ENCODE measurements around the gene POC1A.

POC1A gene

GRCh38 chr3:52053307-52054304 is 100.6 kb downstream of the POC1A start:
- Histone ChIP-seq H3K4me3 (ENCODE audit: low read length in 2 of 2) (peak overlapping the region; percentile 0 to 82), H3K4me1 (ENCODE audit: control insufficient read depth, insufficient read depth, low read length) (peaks cover 63% of the 10 kb centered on the region)

GRCh38 chr3:52052831-52053306 is 101.4 kb downstream of the POC1A start:
- Histone ChIP-seq H3K27me3 (ENCODE audit: control insufficient read depth in 1 of 2, insufficient read depth in 2 of 2, low read length in 2 of 2) (no peaks in the 10 kb centered on the region), H3K9ac (ENCODE audit: low read length in 2 of 2) (peak overlapping the region; percentile 47 to 48), H3K27ac (ENCODE audit: low read length) (peak overlapping the region; percentile 71), H3K4me1 (ENCODE audit: control insufficient read depth, insufficient read depth, low read length) (peaks cover 60% of the 10 kb centered on the region), H3K4me3 (ENCODE audit: low read length in 2 of 2) (peak overlapping the region; percentile 40 to 55), H3K9me3 (ENCODE audit: control insufficient read depth in 2 of 2, low read length in 2 of 2) (no peaks in the 10 kb centered on the region), H3K36me3 (ENCODE audit: control insufficient read depth in 2 of 2, insufficient read depth in 2 of 2, low read length in 2 of 2) (peaks cover 28% of the 10 kb centered on the region in 2 donors)

More at GRCh38 chr3:52053307-52054304, 100.6 kb downstream of the POC1A start:
- peak overlapping the region; percentile 13 to 16 for H3K9ac ChIP-seq (ENCODE audit: low read length in 2 of 2)
- H3K27me3 ChIP-seq (ENCODE audit: control insufficient read depth in 1 of 2, insufficient read depth in 2 of 2, low read length in 2 of 2), result no peaks in the 10 kb centered on the region
- no peaks in the 10 kb centered on the region for H3K9me3 ChIP-seq (ENCODE audit: control insufficient read depth in 2 of 2, low read length in 2 of 2)
- H3K36me3 ChIP-seq (ENCODE audit: control insufficient read depth in 2 of 2, insufficient read depth in 2 of 2, low read length in 2 of 2), result peaks cover 28% of the 10 kb centered on the region in 2 donors
- H3K27ac ChIP-seq (ENCODE audit: low read length), result peak overlapping the region; percentile 71

GRCh38 chr3:52051444-52051843 is 102.8 kb downstream of the POC1A start:
- Histone ChIP-seq H3K9ac (ENCODE audit: low read length in 2 of 2) (no peak overlapping the region), H3K27ac (ENCODE audit: low read length) (peak overlapping the region; percentile 71), H3K4me1 (ENCODE audit: control insufficient read depth, insufficient read depth, low read length) (peaks cover 56% of the 10 kb centered on the region)

GRCh38 chr3:52050571-52050970 is 103.7 kb downstream of the POC1A start:
- no peaks in the 10 kb centered on the region for H3K27me3 ChIP-seq (ENCODE audit: control insufficient read depth in 1 of 2, insufficient read depth in 2 of 2, low read length in 2 of 2)
- H3K9me3 ChIP-seq (ENCODE audit: control insufficient read depth in 2 of 2, low read length in 2 of 2), result no peaks in the 10 kb centered on the region
- H3K9ac ChIP-seq (ENCODE audit: low read length in 2 of 2), result no peak overlapping the region
- peaks cover 28% of the 10 kb centered on the region in 2 donors for H3K36me3 ChIP-seq (ENCODE audit: control insufficient read depth in 2 of 2, insufficient read depth in 2 of 2, low read length in 2 of 2)
- H3K4me1 ChIP-seq (ENCODE audit: control insufficient read depth, insufficient read depth, low read length), result peaks cover 52% of the 10 kb centered on the region
- H3K27ac ChIP-seq (ENCODE audit: low read length), result no peak overlapping the region
- H3K4me3 ChIP-seq (ENCODE audit: low read length in 2 of 2), result no peak overlapping the region

More at GRCh38 chr3:52051444-52051843, 102.8 kb downstream of the POC1A start:
- peaks cover 28% of the 10 kb centered on the region in 2 donors for H3K36me3 ChIP-seq (ENCODE audit: control insufficient read depth in 2 of 2, insufficient read depth in 2 of 2, low read length in 2 of 2)
- no peak overlapping the region for H3K4me3 ChIP-seq (ENCODE audit: low read length in 2 of 2)
- no peaks in the 10 kb centered on the region for H3K9me3 ChIP-seq (ENCODE audit: control insufficient read depth in 2 of 2, low read length in 2 of 2)
- no peaks in the 10 kb centered on the region for H3K27me3 ChIP-seq (ENCODE audit: control insufficient read depth in 1 of 2, insufficient read depth in 2 of 2, low read length in 2 of 2)

- Histone ChIP-seq H3K4me1 (ENCODE audit: control insufficient read depth, insufficient read depth, low read length) (peaks cover 45% of the 10 kb centered on the region), H3K27ac (ENCODE audit: low read length) (no peak overlapping the region), H3K9me3 (ENCODE audit: control insufficient read depth in 2 of 2, low read length in 2 of 2) (no peaks in the 10 kb centered on the region), H3K36me3 (ENCODE audit: control insufficient read depth in 2 of 2, insufficient read depth in 2 of 2, low read length in 2 of 2) (peaks cover 28% of the 10 kb centered on the region in 2 donors), H3K9ac (ENCODE audit: low read length in 2 of 2) (no peak overlapping the region), H3K27me3 (ENCODE audit: control insufficient read depth in 1 of 2, insufficient read depth in 2 of 2, low read length in 2 of 2) (no peaks in the 10 kb centered on the region), H3K4me3 (ENCODE audit: low read length in 2 of 2) (no peak overlapping the region)
Measured at GRCh38 chr3:52049503-52049902, 104.7 kb downstream of the POC1A start.

- Histone ChIP-seq H3K9me3 (ENCODE audit: control insufficient read depth in 2 of 2, low read length in 2 of 2) (no peaks in the 10 kb centered on the region), H3K36me3 (ENCODE audit: control insufficient read depth in 2 of 2, insufficient read depth in 2 of 2, low read length in 2 of 2) (peaks cover 22 to 24% of the 10 kb centered on the region in 2 donors), H3K27me3 (ENCODE audit: control insufficient read depth in 1 of 2, insufficient read depth in 2 of 2, low read length in 2 of 2) (no peaks in the 10 kb centered on the region), H3K27ac (ENCODE audit: low read length) (no peak overlapping the region), H3K9ac (ENCODE audit: low read length in 2 of 2) (no peak overlapping the region), H3K4me1 (ENCODE audit: control insufficient read depth, insufficient read depth, low read length) (peaks cover 28% of the 10 kb centered on the region), H3K4me3 (ENCODE audit: low read length in 2 of 2) (no peak overlapping the region)
Measured at GRCh38 chr3:52047295-52047960, 106.8 kb downstream of the POC1A start.

GRCh38 chr3:52046902-52047239 is 107.4 kb downstream of the POC1A start:
- Histone ChIP-seq H3K27ac (ENCODE audit: low read length) (no peak overlapping the region), H3K36me3 (ENCODE audit: control insufficient read depth in 2 of 2, insufficient read depth in 2 of 2, low read length in 2 of 2) (peaks cover 22 to 24% of the 10 kb centered on the region in 2 donors), H3K9ac (ENCODE audit: low read length in 2 of 2) (no peak overlapping the region), H3K9me3 (ENCODE audit: control insufficient read depth in 2 of 2, low read length in 2 of 2) (no peaks in the 10 kb centered on the region), H3K4me3 (ENCODE audit: low read length in 2 of 2) (no peak overlapping the region), H3K27me3 (ENCODE audit: control insufficient read depth in 1 of 2, insufficient read depth in 2 of 2, low read length in 2 of 2) (no peaks in the 10 kb centered on the region), H3K4me1 (ENCODE audit: control insufficient read depth, insufficient read depth, low read length) (peaks cover 22% of the 10 kb centered on the region)

GRCh38 chr3:52046186-52046901 is 107.9 kb downstream of the POC1A start:
- no peak overlapping the region for H3K27ac ChIP-seq (ENCODE audit: low read length)
- no peaks in the 10 kb centered on the region for H3K9me3 ChIP-seq (ENCODE audit: control insufficient read depth in 2 of 2, low read length in 2 of 2)
- peaks cover 20% of the 10 kb centered on the region for H3K4me1 ChIP-seq (ENCODE audit: control insufficient read depth, insufficient read depth, low read length)
- H3K36me3 ChIP-seq (ENCODE audit: control insufficient read depth in 2 of 2, insufficient read depth in 2 of 2, low read length in 2 of 2), result peaks cover 20 to 21% of the 10 kb centered on the region in 2 donors
- no peaks in the 10 kb centered on the region for H3K27me3 ChIP-seq (ENCODE audit: control insufficient read depth in 1 of 2, insufficient read depth in 2 of 2, low read length in 2 of 2)
- H3K4me3 ChIP-seq (ENCODE audit: low read length in 2 of 2), result no peak overlapping the region
- no peak overlapping the region for H3K9ac ChIP-seq (ENCODE audit: low read length in 2 of 2)

- Histone ChIP-seq H3K27me3 (ENCODE audit: control insufficient read depth in 1 of 2, insufficient read depth in 2 of 2, low read length in 2 of 2) (no peaks in the 10 kb centered on the region), H3K9ac (ENCODE audit: low read length in 2 of 2) (no peak overlapping the region), H3K27ac (ENCODE audit: low read length) (no peak overlapping the region), H3K4me3 (ENCODE audit: low read length in 2 of 2) (no peak overlapping the region), H3K9me3 (ENCODE audit: control insufficient read depth in 2 of 2, low read length in 2 of 2) (no peaks in the 10 kb centered on the region), H3K4me1 (ENCODE audit: control insufficient read depth, insufficient read depth, low read length) (peaks cover 12% of the 10 kb centered on the region), H3K36me3 (ENCODE audit: control insufficient read depth in 2 of 2, insufficient read depth in 2 of 2, low read length in 2 of 2) (peaks cover 7 to 10% of the 10 kb centered on the region in 2 donors)
Measured at GRCh38 chr3:52044869-52045619, 109.2 kb downstream of the POC1A start.

- Histone ChIP-seq H3K9ac (ENCODE audit: low read length in 2 of 2) (no peak overlapping the region), H3K36me3 (ENCODE audit: control insufficient read depth in 2 of 2, insufficient read depth in 2 of 2, low read length in 2 of 2) (no peaks in the 10 kb centered on the region), H3K4me1 (ENCODE audit: control insufficient read depth, insufficient read depth, low read length) (peaks cover 12% of the 10 kb centered on the region), H3K27ac (ENCODE audit: low read length) (no peak overlapping the region), H3K9me3 (ENCODE audit: control insufficient read depth in 2 of 2, low read length in 2 of 2) (no peaks in the 10 kb centered on the region), H3K4me3 (ENCODE audit: low read length in 2 of 2) (no peak overlapping the region), H3K27me3 (ENCODE audit: control insufficient read depth in 1 of 2, insufficient read depth in 2 of 2, low read length in 2 of 2) (no peaks in the 10 kb centered on the region)
Measured at GRCh38 chr3:52043750-52044149, 110.5 kb downstream of the POC1A start.

Data from stomach smooth muscle (tissue), 2 donors.